G401.6 (cell line): ENCODE results near the gene SDHAF4.
"Not testable (repeated sequence)": the region's sequence is repeated elsewhere in the genome, so short reads cannot be mapped to it uniquely, and the experiment has no call there.

Experiments used
- FAIRE-seq: peaks from 2 replicates; lab custom pipeline; 2012; peaks lifted over from hg19 to GRCh38; lab: Jason Lieb, UNC

SDHAF4 gene

GRCh38 chr6:70566751-70567382 is at the start of gene SDHAF4:
SDHAF4 (plus strand) TSS chr6:70566930; CDS start chr6:70566941, 11 bp downstream.
- FAIRE-seq: peak; percentile 87

GRCh38 chr6:70518723-70519122 is 48.0 kb upstream of the SDHAF4 start:
- no peak for FAIRE-seq

GRCh38 chr6:70520575-70520974 is 46.2 kb upstream of the SDHAF4 start:
- FAIRE-seq: peak; percentile 79

- FAIRE-seq: no peak
These were observed 41.9 kb upstream of the SDHAF4 start for GRCh38 chr6:70524721-70525286.

GRCh38 chr6:70527071-70527737 is 39.5 kb upstream of the SDHAF4 start:
- no peak for FAIRE-seq

GRCh38 chr6:70530023-70530422 is 36.7 kb upstream of the SDHAF4 start:
- peak; percentile 71 for FAIRE-seq

GRCh38 chr6:70531133-70531532 is 35.6 kb upstream of the SDHAF4 start:
- no peak for FAIRE-seq

- no peak for FAIRE-seq
These were observed 29.5 kb upstream of the SDHAF4 start for GRCh38 chr6:70537266-70537665.

- peak; percentile 66 for FAIRE-seq
These were observed 28.4 kb upstream of the SDHAF4 start for GRCh38 chr6:70538376-70538775.

- FAIRE-seq: peak; percentile 82
These were observed 19.4 kb upstream of the SDHAF4 start for GRCh38 chr6:70547313-70547712.

GRCh38 chr6:70547905-70548304 is 18.8 kb upstream of the SDHAF4 start:
- FAIRE-seq: no peak

GRCh38 chr6:70549327-70549726 is 17.4 kb upstream of the SDHAF4 start:
- FAIRE-seq: no peak

GRCh38 chr6:70551566-70551965 is 15.2 kb upstream of the SDHAF4 start:
- FAIRE-seq: no peak

GRCh38 chr6:70552286-70552940 is 14.3 kb upstream of the SDHAF4 start:
- FAIRE-seq: not testable (repeated sequence)

- no peak for FAIRE-seq
These were observed 13.8 kb upstream of the SDHAF4 start for GRCh38 chr6:70552974-70553373.

- FAIRE-seq: no peak
These were observed 8.7 kb upstream of the SDHAF4 start for GRCh38 chr6:70557998-70558397.

- not testable (repeated sequence) for FAIRE-seq
These were observed 4.3 kb upstream of the SDHAF4 start for GRCh38 chr6:70562401-70562800.

- no peak for FAIRE-seq
These were observed 3.2 kb upstream of the SDHAF4 start for GRCh38 chr6:70563530-70563929.

GRCh38 chr6:70574643-70575042 is 7.9 kb downstream of the SDHAF4 start:
- FAIRE-seq: no peak

- FAIRE-seq: no peak
These were observed 9.3 kb downstream of the SDHAF4 start for GRCh38 chr6:70575899-70576495.

GRCh38 chr6:70586114-70586513 is 19.4 kb downstream of the SDHAF4 start:
- no peak for FAIRE-seq

- FAIRE-seq: no peak
These were observed 23.7 kb downstream of the SDHAF4 start for GRCh38 chr6:70590400-70590799.
